ENCODE results near the gene PSMA5. TPM values are rescaled to one million over a fixed set of nuclear protein-coding genes. Genes with fewer than 3 reads are reported as not detected.

PSMA5 gene
- total RNA-seq, 1 donor from 2014 or later: 62.0 TPM

- no peaks in the 10 kb centered on the region for H3K9me3 ChIP-seq (ENCODE audit: low read depth)
- Mint-ChIP-seq H3K9me3 (no peaks in the 10 kb centered on the region), H3K27me3 (ENCODE audit: insufficient read depth, low read depth) (peaks cover 32% of the 10 kb centered on the region), H3K4me1 (no peaks in the 10 kb centered on the region), H3K27ac (no peak overlapping the region), H3K36me3 (no peaks in the 10 kb centered on the region), H3K4me3 (peak overlapping the region; percentile 55)
- H2AFZ ChIP-seq (replicated peaks): no peak overlapping the region
- H3K27ac ChIP-seq: no peak overlapping the region
- peaks cover 89% of the 10 kb centered on the region for H3K27me3 ChIP-seq
- no peaks in the 10 kb centered on the region for H3K79me2 ChIP-seq (ENCODE audit: low read depth)
- H3K9ac ChIP-seq: no peak overlapping the region
- H3K36me3 ChIP-seq: no peaks in the 10 kb centered on the region
- H3K4me1 ChIP-seq: no peaks in the 10 kb centered on the region
- H3K4me2 ChIP-seq: no peak overlapping the region
- peaks cover 4% of the 10 kb centered on the region for H3F3A ChIP-seq (ENCODE audit: low read depth)
- H3K4me3 ChIP-seq: no peak overlapping the region
- TF ChIP-seq CTCF (IDR thresholded peaks at IDR 0.05) (no peak), EZH2phosphoT487 (IDR thresholded peaks at IDR 0.05) (no peak), EZH2 (IDR thresholded peaks at IDR 0.05) (no peak)
- DNase-seq (ENCODE audit: low spot score): no peak
- H4K20me1 ChIP-seq (ENCODE audit: low read depth): no peaks in the 10 kb centered on the region
These were observed 46.5 kb upstream of the PSMA5 start for GRCh38 chr1:109472779-109473178.

DNA sequence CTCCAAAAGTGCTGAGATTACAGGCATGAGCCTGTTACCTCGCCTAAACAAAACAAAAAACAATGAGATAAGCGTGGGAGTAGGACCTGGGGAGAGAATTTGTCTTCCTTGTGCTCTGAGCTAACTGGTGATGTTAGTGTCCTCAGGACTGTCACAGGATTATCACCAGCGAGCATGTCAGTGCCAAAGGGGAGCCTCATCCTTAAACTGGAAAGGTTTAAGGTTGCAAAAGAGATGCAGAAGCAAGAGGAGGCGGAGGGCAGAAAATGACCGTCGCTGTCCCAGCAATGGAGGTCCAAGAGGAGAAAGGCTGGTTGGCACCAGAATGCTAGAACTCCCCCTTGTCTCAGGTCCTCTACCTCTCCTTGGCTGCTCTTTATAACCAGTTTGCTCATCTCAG lies 44.0 kb upstream of the PSMA5 start:
- Histone ChIP-seq H3K4me3 (no peak overlapping the region), H3K27me3 (peaks cover 96% of the 10 kb centered on the region), H3K9me3 (ENCODE audit: low read depth) (no peaks in the 10 kb centered on the region), H4K20me1 (ENCODE audit: low read depth) (peaks cover 11% of the 10 kb centered on the region), H3F3A (ENCODE audit: low read depth) (peaks cover 25% of the 10 kb centered on the region), H2AFZ (replicated peaks) (no peak overlapping the region), H3K79me2 (ENCODE audit: low read depth) (no peaks in the 10 kb centered on the region), H3K4me1 (peaks cover 4% of the 10 kb centered on the region), H3K9ac (no peak overlapping the region), H3K36me3 (no peaks in the 10 kb centered on the region), H3K4me2 (no peak overlapping the region), H3K27ac (no peak overlapping the region)
- no peak overlapping the region for H3K4me3 Mint-ChIP-seq
- H3K9me3 Mint-ChIP-seq: no peaks in the 10 kb centered on the region
- H3K4me1 Mint-ChIP-seq: peaks cover 2% of the 10 kb centered on the region
- no peak for DNase-seq (ENCODE audit: low spot score)
- TF ChIP-seq EZH2phosphoT487 (IDR thresholded peaks at IDR 0.05) (no peak), CTCF (IDR thresholded peaks at IDR 0.05) (no peak), EZH2 (IDR thresholded peaks at IDR 0.05) (no peak)
- peaks cover 40% of the 10 kb centered on the region for H3K27me3 Mint-ChIP-seq (ENCODE audit: insufficient read depth, low read depth)
- no peaks in the 10 kb centered on the region for H3K36me3 Mint-ChIP-seq
- H3K27ac Mint-ChIP-seq: no peak overlapping the region

- H3K27ac Mint-ChIP-seq: no peak overlapping the region
- TF ChIP-seq CTCF (IDR thresholded peaks at IDR 0.05): no peak
- TF ChIP-seq EZH2 (IDR thresholded peaks at IDR 0.05): no peak
- no peak for TF ChIP-seq EZH2phosphoT487 (IDR thresholded peaks at IDR 0.05)
- no peaks in the 10 kb centered on the region for H3K9me3 ChIP-seq (ENCODE audit: low read depth)
- H3F3A ChIP-seq (ENCODE audit: low read depth): peaks cover 25% of the 10 kb centered on the region
- H3K9me3 Mint-ChIP-seq: no peaks in the 10 kb centered on the region
- no peak overlapping the region for H3K9ac ChIP-seq
- no peaks in the 10 kb centered on the region for H3K79me2 ChIP-seq (ENCODE audit: low read depth)
- no peak for DNase-seq (ENCODE audit: low spot score)
- H3K27me3 Mint-ChIP-seq (ENCODE audit: insufficient read depth, low read depth): peaks cover 51% of the 10 kb centered on the region
- no peak overlapping the region for H3K4me3 ChIP-seq
- no peak overlapping the region for H3K27ac ChIP-seq
- H3K36me3 Mint-ChIP-seq: no peaks in the 10 kb centered on the region
- no peaks in the 10 kb centered on the region for H3K36me3 ChIP-seq
- no peak overlapping the region for H3K4me3 Mint-ChIP-seq
- H3K27me3 ChIP-seq: peaks cover 98% of the 10 kb centered on the region
- H2AFZ ChIP-seq (replicated peaks): no peak overlapping the region
- peaks cover 4% of the 10 kb centered on the region for H3K4me1 ChIP-seq
- H3K4me2 ChIP-seq: no peak overlapping the region
- peaks cover 12% of the 10 kb centered on the region for H4K20me1 ChIP-seq (ENCODE audit: low read depth)
- peaks cover 2% of the 10 kb centered on the region for H3K4me1 Mint-ChIP-seq
These were observed 42.7 kb upstream of the PSMA5 start for GRCh38 chr1:109468903-109469302.

Measured in neural progenitor cell (in vitro differentiated cells).